ENCODE measurements around the gene TMEM92. TPM values are rescaled to one million over a fixed set of nuclear protein-coding genes. Genes with fewer than 3 reads are reported as not detected.
A peak's percentile ranks its signal among the peaks of the same experiment; 100 is the strongest.
"Not testable (repeated sequence)": the region's sequence is repeated elsewhere in the genome, so short reads cannot be mapped to it uniquely, and the experiment has no call there.

TMEM92 gene
- total RNA-seq, 1 experiment from 2014 or later: 6.6 TPM

DNA sequence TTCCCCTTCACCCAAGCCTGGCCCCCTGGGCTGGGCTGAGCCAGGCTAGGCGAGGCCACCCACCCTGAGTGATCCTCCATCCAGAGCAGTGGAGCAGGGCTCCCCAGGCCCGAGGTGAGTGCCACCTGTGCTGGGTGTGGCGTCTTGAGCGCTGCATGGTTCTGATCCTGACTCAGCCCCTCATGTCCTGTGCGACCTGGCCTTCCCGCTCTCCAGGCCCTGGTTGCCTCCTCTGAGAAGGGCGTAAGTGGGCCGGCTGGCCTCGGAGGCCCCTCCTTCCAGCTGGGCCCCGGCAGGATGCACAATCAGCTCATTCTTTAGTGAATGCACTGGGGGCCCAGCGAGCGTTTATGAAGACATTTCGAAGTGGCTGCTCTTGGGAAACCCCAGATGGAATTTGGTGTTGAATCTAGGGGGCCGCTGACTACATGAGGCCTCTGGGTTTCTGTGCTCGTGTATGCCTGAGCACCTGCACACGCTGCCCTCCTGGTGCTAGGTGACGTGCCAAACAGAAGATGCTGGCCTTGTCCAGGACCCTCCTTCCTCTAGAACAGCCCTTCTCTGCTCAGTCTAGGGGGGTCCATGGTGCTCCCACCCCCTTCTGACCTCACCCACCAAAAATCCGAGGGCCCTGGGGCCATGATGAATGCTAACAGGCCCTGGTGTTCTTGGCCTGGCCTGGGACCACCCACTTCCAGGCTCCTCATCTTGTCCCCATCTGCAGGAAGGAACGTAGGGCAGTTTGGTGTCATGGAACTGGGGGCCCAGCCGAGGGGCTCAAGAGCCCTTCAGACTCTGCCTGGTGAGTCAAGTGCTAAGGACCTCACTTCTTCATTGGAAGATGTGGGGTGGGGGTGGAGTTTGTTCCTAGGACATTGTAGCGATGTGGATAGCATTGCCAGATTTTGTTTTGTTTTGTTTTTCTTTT is 3.6 kb upstream of the TMEM92 start:
- Histone ChIP-seq H3K4me1 (ENCODE audit: control insufficient read depth in 1 of 2, insufficient read depth in 2 of 2, low read length in 2 of 2) (peaks cover 38 to 48% of the 10 kb centered on the region in 2 experiments), H4K20me1 (ENCODE audit: insufficient read depth) (no peaks in the 10 kb centered on the region), H2AFZ (ENCODE audit: low read depth, low read length, poor library complexity, severe bottlenecking) (no peak overlapping the region), H3K27ac (ENCODE audit: low read depth, low read length) (no peak overlapping the region), H3K36me3 (ENCODE audit: control insufficient read depth in 1 of 2, insufficient read depth in 2 of 2, low read length in 2 of 2) (no peaks in the 10 kb centered on the region), H3K9ac (ENCODE audit: low read length) (no peak overlapping the region), H3K4me3 (replicated peaks in 1 of 2; ENCODE audit: low read depth in 1 of 2, low read length in 2 of 2) (no peak overlapping the region), H3K4me2 (ENCODE audit: low read length) (no peak overlapping the region), H3K27me3 (ENCODE audit: insufficient read depth, low read length) (no peaks in the 10 kb centered on the region), H3K9me3 (ENCODE audit: control insufficient read depth in 1 of 2, insufficient read depth in 1 of 2, low read depth in 1 of 2, low read length in 2 of 2) (no peaks in the 10 kb centered on the region), H3K9me2 (ENCODE audit: insufficient read depth) (no peaks in the 10 kb centered on the region), H3K79me2 (ENCODE audit: insufficient read depth, low read length) (no peaks in the 10 kb centered on the region)
- ChIA-PET RAD21 (ENCODE audit: low non-redundant PET in 1 of 2, low total read pairs in 2 of 2, uncharacterized antibody in 2 of 2, unreplicated experiment in 2 of 2) (no interaction called here), CTCF (interaction anchor here (1.7 to 8.9 kb wide), 3 partner anchors 20 to 70 kb away, joined by 3 to 152 read pairs (median 29); partner anchors contain the start of gene COL1A1), POLR2A (no interaction called here)
- TF ChIP-seq REST (IDR thresholded peaks at IDR 0.05; ENCODE audit: low read depth) (no peak), ZNF274 (IDR thresholded peaks at IDR 0.05; ENCODE audit: low read depth, low read length) (no peak), POLR2A (IDR thresholded peaks at IDR 0.05; ENCODE audit: borderline replicate concordance, extremely low read depth, insufficient read depth, insufficient read length) (no peak), EZH2 (IDR thresholded peaks at IDR 0.05) (no peak), RAD21 (IDR thresholded peaks at IDR 0.05; ENCODE audit: low read depth) (no peak), EZH2phosphoT487 (IDR thresholded peaks at IDR 0.05; ENCODE audit: borderline replicate concordance) (no peak), SP1 (IDR thresholded peaks at IDR 0.05; ENCODE audit: low read depth) (no peak), MAX (IDR thresholded peaks at IDR 0.05) (no peak), EGR1 (IDR thresholded peaks at IDR 0.05; ENCODE audit: low read depth) (no peak), FOSL1 (IDR thresholded peaks at IDR 0.05; ENCODE audit: low read depth) (no peak), JUND (IDR thresholded peaks at IDR 0.05) (no peak), POLR2AphosphoS5 (IDR thresholded peaks at IDR 0.05; ENCODE audit: low read depth, low read length) (no peak), SIN3A (IDR thresholded peaks at IDR 0.05; ENCODE audit: low read depth) (no peak), SRF (IDR thresholded peaks at IDR 0.05; ENCODE audit: low read depth) (no peak), YY1 (IDR thresholded peaks at IDR 0.05; ENCODE audit: extremely low read depth, insufficient replicate concordance, low read depth, low read length) (no peak)
- BruUV-seq (replicated peaks): no TSS peak
- DNase-seq (ENCODE audit: low read depth, low spot score) (no peak), ATAC-seq (peak; percentile 12; the same call in 1 of the 2 replicates)
- intact Hi-C loops (cut with micrococcal nuclease): no loop called here

DNA sequence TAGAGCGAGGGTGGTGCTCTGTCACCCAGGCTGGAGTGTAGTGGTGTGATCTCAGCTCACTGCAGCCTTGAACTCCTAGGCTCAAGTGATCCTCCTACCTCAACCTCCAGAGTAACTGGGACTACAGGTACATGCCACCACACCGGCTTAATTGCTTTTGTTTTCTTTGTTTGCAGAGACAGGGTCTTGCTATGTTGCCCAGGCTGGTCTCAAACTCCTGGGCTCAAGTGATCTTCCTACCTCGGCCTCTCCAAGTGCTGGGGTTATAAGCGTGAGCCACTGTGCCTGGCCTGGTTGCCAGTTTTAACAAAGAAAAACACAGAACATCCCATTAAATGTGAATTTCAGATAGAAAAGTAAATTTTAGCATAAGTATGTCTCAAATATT is 2.9 kb upstream of the TMEM92 start:
- H3K27me3 ChIP-seq (ENCODE audit: insufficient read depth, low read length); RAD21 ChIA-PET (ENCODE audit: low non-redundant PET in 1 of 2, low total read pairs in 2 of 2, uncharacterized antibody in 2 of 2, unreplicated experiment in 2 of 2); H3K4me3 ChIP-seq (replicated peaks in 1 of 2; ENCODE audit: low read depth in 1 of 2, low read length in 2 of 2); H3K27ac ChIP-seq (ENCODE audit: low read depth, low read length); DNase-seq (ENCODE audit: low read depth, low spot score); BruUV-seq (replicated peaks); H3K79me2 ChIP-seq (ENCODE audit: insufficient read depth, low read length); H3K36me3 ChIP-seq (ENCODE audit: control insufficient read depth in 1 of 2, insufficient read depth in 2 of 2, low read length in 2 of 2); H3K9ac ChIP-seq (ENCODE audit: low read length); H3K9me3 ChIP-seq (ENCODE audit: control insufficient read depth in 1 of 2, insufficient read depth in 1 of 2, low read depth in 1 of 2, low read length in 2 of 2); POLR2A ChIA-PET; H4K20me1 ChIP-seq (ENCODE audit: insufficient read depth); H3K4me2 ChIP-seq (ENCODE audit: low read length); H2AFZ ChIP-seq (ENCODE audit: low read depth, low read length, poor library complexity, severe bottlenecking); H3K9me2 ChIP-seq (ENCODE audit: insufficient read depth); intact Hi-C loops (cut with micrococcal nuclease); ATAC-seq: not testable (repeated sequence)
- CTCF ChIA-PET: interaction anchor here (0.6 to 8.9 kb wide), 6 partner anchors 14 to 594 kb away, joined by 3 to 152 read pairs (median 3); partner anchors contain the start of gene COL1A1
- H3K4me1 ChIP-seq (ENCODE audit: control insufficient read depth in 1 of 2, insufficient read depth in 2 of 2, low read length in 2 of 2): peaks cover 31 to 45% of the 10 kb centered on the region in 2 experiments
